Karpas-422 (cell line): ENCODE measurements around the gene DSCAML1. TPM values are rescaled to one million over a fixed set of nuclear protein-coding genes. Genes with fewer than 3 reads are reported as not detected.

Experiments used
- DNase-seq: peaks from one replicate; pipeline ENCODE4 v3.0.0-alpha.2; 2015
- H2AFZ ChIP-seq: fragments of 200-600 bp; sonication (generic); 2 replicates; pipeline ENCODE4 v1.6.1; 2014; ENCODE audit warnings: antibody characterized with exemption, low read length, mixed read lengths
- H3K27ac ChIP-seq: fragments of 200-600 bp; sonication (generic); 2 replicates; pipeline ENCODE4 v1.5.1; 2014; ENCODE audit warnings: mild to moderate bottlenecking, low read length, moderate library complexity
- H3K27me3 ChIP-seq: fragments of 200-600 bp; sonication (generic); 2 replicates; pipeline ENCODE4 v1.6.1; 2014; ENCODE audit warnings: low read length, mixed read lengths
- H3K36me3 ChIP-seq: fragments of 200-600 bp; sonication (generic); 2 replicates; pipeline ENCODE4 v1.6.1; 2014; ENCODE audit warnings: low read length, mixed read lengths; ENCODE audit not compliant: insufficient read depth
- H3K4me1 ChIP-seq: fragments of 200-600 bp; sonication (generic); 2 replicates; pipeline ENCODE4 v1.6.1; 2014; ENCODE audit warnings: mild to moderate bottlenecking, low read length, mixed read lengths
- H3K4me2 ChIP-seq: fragments of 200-600 bp; sonication (generic); 2 replicates; pipeline ENCODE4 v1.6.1; 2014; ENCODE audit warnings: low read length, low read depth, mild to moderate bottlenecking; ENCODE audit not compliant: poor library complexity, severe bottlenecking
- H3K4me3 ChIP-seq: fragments of 200-600 bp; sonication (generic); 2 replicates; pipeline ENCODE4 v1.5.1; 2014; ENCODE audit warnings: mild to moderate bottlenecking, antibody characterized with exemption, low read length, mixed read lengths
- H3K79me2 ChIP-seq: fragments of 200-600 bp; sonication (generic); 2 replicates; pipeline ENCODE4 v1.6.1; 2014; ENCODE audit warnings: mild to moderate bottlenecking, low read length, mixed read lengths
- H3K9ac ChIP-seq: fragments of 200-600 bp; sonication (generic); 2 replicates; pipeline ENCODE4 v1.6.0; 2014; ENCODE audit warnings: low read length
- H3K9me2 ChIP-seq: fragments of 200-600 bp; sonication (generic), shearing (Covaris generic); replicated peaks from 2 replicates; pipeline ENCODE4 v1.6.0; 2014; ENCODE audit warnings: mild to moderate bottlenecking, low read length, moderate library complexity; ENCODE audit not compliant: insufficient read depth
- H3K9me3 ChIP-seq: fragments of 300-700, 200-600 bp; sonication (generic); 2 replicates; pipeline ENCODE4 v1.6.1; 2014; ENCODE audit warnings: low read length, mixed read lengths
- H4K20me1 ChIP-seq: fragments of 200-600 bp; sonication (generic); 2 replicates; pipeline ENCODE4 v1.6.1; 2014; ENCODE audit warnings: mild to moderate bottlenecking, antibody characterized with exemption, low read length, low read depth; ENCODE audit not compliant: insufficient read depth
- total RNA-seq: library from RNA; depleted of rRNA; stranded (reverse); fragments of >200 nt; shearing (Covaris generic); gene quantifications from 2 replicates; pipeline ENCODE4 v1.2.3, GENCODE V29; 2014; ENCODE audit warnings: low replicate concordance

The DSCAML1 gene
- total RNA-seq, 1 experiment from 2014 or later = not detected

DNA sequence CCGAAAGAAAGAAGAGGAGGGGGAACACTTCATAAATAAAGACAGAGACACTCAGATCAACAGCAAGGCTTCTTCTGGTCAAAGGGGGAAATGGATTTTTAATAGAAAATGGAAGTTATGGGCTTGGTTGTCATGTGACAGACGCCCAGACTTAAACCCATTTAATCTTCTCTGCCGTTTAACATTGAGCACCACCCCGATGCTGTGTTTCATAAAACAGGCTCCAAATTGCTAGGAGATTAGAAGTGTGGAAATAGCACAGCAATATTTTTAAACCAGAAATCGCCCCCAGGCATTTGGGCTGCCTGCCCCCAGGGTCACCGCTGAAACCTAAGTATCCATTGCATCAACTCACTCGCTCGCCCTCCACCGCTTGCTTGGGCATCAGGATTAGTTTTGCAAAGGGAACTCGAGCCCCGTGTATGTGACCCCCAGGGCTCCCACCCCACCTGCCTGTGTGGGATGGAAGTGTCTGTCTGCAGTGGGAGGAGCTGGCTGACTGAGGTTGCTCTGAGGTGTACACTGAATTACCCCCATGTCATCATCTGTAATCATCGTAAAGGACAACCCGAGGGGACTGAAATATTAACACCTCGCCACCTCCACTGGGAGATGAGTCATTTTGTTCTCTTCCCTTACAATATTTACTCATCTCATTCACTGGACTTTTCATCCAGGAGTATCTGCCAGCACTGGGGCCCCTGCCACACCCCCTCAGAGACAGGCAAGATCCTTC lies 10.7 kb downstream of the DSCAML1 start:
- Histone ChIP-seq H3K27me3 (no peaks in the 10 kb centered on the region), H3K4me2 (no peak overlapping the region), H3K4me1 (no peaks in the 10 kb centered on the region), H3K79me2 (no peaks in the 10 kb centered on the region), H4K20me1 (no peaks in the 10 kb centered on the region), H3K9ac (no peak overlapping the region), H3K36me3 (no peaks in the 10 kb centered on the region), H3K9me2 (no peaks in the 10 kb centered on the region), H3K27ac (no peak overlapping the region), H3K9me3 (no peaks in the 10 kb centered on the region), H3K4me3 (no peak overlapping the region), H2AFZ (no peak overlapping the region)
- DNase-seq = no peak

DNA sequence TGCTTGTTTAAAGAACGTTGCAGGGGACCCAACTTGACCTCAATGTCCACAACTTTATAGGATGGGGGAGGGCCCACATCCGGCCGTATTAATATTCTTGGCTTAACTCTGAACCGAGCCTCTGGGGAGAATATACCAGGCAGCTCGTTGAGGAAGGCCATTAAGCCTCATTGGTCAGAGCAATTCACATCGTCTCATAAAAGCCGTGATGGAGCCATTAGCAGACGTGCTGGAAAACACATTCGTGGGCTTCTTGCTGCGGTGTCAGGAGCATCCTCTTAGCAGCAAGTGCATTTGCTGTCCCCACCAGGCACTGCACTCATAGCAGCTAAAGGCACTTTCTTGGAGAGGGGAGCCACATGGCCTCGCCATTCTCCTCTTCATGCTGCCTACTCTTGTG lies 14.9 kb downstream of the DSCAML1 start:
- Histone ChIP-seq H3K4me3 (no peak overlapping the region), H3K9ac (no peak overlapping the region), H3K27me3 (no peaks in the 10 kb centered on the region), H3K9me3 (no peaks in the 10 kb centered on the region), H3K9me2 (no peaks in the 10 kb centered on the region), H2AFZ (no peak overlapping the region), H4K20me1 (no peaks in the 10 kb centered on the region), H3K36me3 (no peaks in the 10 kb centered on the region), H3K79me2 (no peaks in the 10 kb centered on the region), H3K4me1 (no peaks in the 10 kb centered on the region), H3K27ac (no peak overlapping the region), H3K4me2 (no peak overlapping the region)
- DNase-seq = no peak

DNA sequence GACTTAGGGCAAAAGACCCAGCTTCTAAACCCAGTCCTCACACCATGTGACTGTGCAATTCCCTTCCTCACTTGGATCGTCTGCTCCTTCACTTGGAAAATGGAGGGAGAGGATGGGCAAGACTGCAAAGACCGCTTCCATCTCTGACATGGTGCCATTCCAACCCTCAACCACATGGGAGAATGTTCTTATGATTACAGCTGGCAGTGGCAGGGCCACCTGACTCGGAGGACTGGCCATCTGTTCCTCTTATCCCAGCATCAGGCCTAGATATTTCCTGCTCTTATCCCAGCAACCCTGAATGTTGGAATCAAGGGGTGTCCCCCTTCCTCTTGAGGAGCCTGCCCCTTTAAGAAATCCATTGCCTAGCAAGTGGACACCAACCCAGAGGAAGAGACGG lies 15.4 kb downstream of the DSCAML1 start:
- Histone ChIP-seq H3K36me3 (no peaks in the 10 kb centered on the region), H3K27ac (no peak overlapping the region), H2AFZ (no peak overlapping the region), H3K4me3 (no peak overlapping the region), H3K79me2 (no peaks in the 10 kb centered on the region), H3K27me3 (no peaks in the 10 kb centered on the region), H4K20me1 (no peaks in the 10 kb centered on the region), H3K9ac (no peak overlapping the region), H3K4me1 (no peaks in the 10 kb centered on the region), H3K4me2 (no peak overlapping the region), H3K9me3 (no peaks in the 10 kb centered on the region), H3K9me2 (no peaks in the 10 kb centered on the region)
- DNase-seq = no peak

DNA sequence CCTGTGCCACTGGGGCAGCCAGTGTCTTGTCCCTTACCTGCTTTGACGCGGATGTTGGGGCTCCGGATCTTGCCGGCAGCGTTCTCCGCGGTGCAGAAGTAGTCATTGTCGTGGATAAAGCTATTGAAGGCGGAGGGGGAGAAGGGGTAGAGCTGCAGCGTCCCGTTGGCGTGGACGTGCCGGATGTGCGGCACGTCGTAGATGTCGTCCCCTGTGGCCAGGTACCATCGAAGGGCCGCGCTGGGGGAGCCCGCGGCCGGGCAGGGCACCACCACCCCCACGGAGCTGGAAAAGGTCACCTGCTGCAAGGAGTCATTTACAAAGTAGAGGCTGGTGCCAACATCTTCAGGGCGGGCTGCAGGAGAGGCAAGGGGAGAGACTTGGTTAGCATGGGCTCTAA lies 16.6 kb downstream of the DSCAML1 start:
- no peaks in the 10 kb centered on the region for H3K79me2 ChIP-seq
- no peak for DNase-seq

DNA sequence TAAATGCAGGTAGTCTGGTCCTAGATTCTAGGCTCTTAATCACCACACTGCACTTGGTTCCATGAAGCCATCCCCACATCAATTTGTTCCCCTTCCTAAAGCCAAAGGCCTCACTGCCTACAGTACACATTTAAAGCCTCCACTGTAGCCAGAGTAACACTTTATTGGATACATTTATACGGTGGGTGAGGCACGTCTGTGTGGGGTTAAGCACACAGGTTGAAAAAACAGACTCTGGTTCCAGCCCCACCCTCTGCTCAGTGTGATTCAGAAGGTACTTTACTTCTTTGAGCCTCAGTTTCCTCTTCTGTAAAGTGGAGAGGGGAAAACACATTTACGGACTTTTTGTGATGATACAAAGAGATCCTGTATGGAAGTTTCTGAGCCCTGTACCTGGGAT lies 22.5 kb downstream of the DSCAML1 start:
- no peaks in the 10 kb centered on the region for H4K20me1 ChIP-seq
- H3K27ac ChIP-seq = no peak overlapping the region
- H3K4me2 ChIP-seq = no peak overlapping the region
- DNase-seq = no peak
- no peak overlapping the region for H3K9ac ChIP-seq
- no peak overlapping the region for H3K4me3 ChIP-seq
- H3K36me3 ChIP-seq = no peaks in the 10 kb centered on the region
- H3K9me3 ChIP-seq = no peaks in the 10 kb centered on the region
- no peak overlapping the region for H2AFZ ChIP-seq
- H3K4me1 ChIP-seq = no peaks in the 10 kb centered on the region
- H3K79me2 ChIP-seq = no peaks in the 10 kb centered on the region
- no peaks in the 10 kb centered on the region for H3K9me2 ChIP-seq
- no peaks in the 10 kb centered on the region for H3K27me3 ChIP-seq

More for the DNA sequence above, 16.6 kb downstream of the DSCAML1 start:
- no peaks in the 10 kb centered on the region for H4K20me1 ChIP-seq
- no peak overlapping the region for H3K4me3 ChIP-seq
- no peaks in the 10 kb centered on the region for H3K36me3 ChIP-seq
- H3K9me2 ChIP-seq = no peaks in the 10 kb centered on the region
- no peak overlapping the region for H3K9ac ChIP-seq
- no peaks in the 10 kb centered on the region for H3K9me3 ChIP-seq
- no peak overlapping the region for H2AFZ ChIP-seq
- no peaks in the 10 kb centered on the region for H3K4me1 ChIP-seq
- H3K27me3 ChIP-seq = no peaks in the 10 kb centered on the region
- no peak overlapping the region for H3K4me2 ChIP-seq
- H3K27ac ChIP-seq = no peak overlapping the region

DNA sequence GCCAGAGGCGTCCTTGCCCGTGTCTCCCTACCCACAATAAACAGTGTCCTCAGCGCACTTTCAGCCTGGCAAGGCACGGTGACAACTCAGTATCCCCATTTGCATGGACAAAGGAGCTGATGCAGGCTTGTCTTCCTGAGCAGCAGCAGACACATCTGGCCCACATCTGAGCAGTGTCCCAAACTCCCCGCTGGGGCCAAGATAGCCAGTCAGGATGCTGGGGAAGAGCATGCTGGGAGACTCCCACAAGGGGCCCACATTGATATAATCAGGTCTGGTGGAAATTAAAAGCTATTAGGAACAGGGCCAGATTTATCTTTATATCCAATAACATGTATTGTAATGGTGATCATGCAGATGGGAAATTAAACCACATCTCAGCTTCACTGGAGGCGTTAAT lies 24.7 kb downstream of the DSCAML1 start:
- Histone ChIP-seq H3K27ac (no peak overlapping the region), H3K27me3 (no peaks in the 10 kb centered on the region), H3K9ac (no peak overlapping the region), H3K4me1 (no peaks in the 10 kb centered on the region), H3K9me3 (no peaks in the 10 kb centered on the region), H3K36me3 (no peaks in the 10 kb centered on the region), H2AFZ (no peak overlapping the region), H3K4me3 (no peak overlapping the region), H3K4me2 (no peak overlapping the region), H3K79me2 (no peaks in the 10 kb centered on the region), H4K20me1 (no peaks in the 10 kb centered on the region), H3K9me2 (no peaks in the 10 kb centered on the region)
- DNase-seq = no peak

DNA sequence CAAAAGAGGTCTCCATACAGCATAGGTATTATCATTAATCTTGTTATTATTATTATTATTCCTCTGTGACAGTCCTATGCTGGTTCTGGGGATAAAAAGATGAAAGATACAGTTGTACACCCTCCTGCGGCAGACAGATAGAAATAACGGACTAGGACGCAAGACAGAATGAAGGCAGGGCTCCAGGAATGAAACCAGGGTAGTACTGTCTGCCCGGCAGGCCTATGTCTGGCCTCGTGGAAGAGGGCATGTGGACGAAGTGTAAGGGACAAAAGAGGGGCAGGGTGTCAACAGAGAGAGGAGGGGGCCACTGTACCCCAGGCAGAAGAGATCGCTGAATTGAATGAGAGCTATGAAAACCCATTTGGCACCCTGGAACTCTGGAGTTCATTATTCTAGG lies 25.2 kb downstream of the DSCAML1 start:
- no peaks in the 10 kb centered on the region for H3K79me2 ChIP-seq
- H3K9me3 ChIP-seq = no peaks in the 10 kb centered on the region
- no peak overlapping the region for H3K4me2 ChIP-seq
- H3K9me2 ChIP-seq = no peaks in the 10 kb centered on the region
- H3K27me3 ChIP-seq = no peaks in the 10 kb centered on the region
- no peaks in the 10 kb centered on the region for H3K36me3 ChIP-seq
- no peaks in the 10 kb centered on the region for H4K20me1 ChIP-seq
- H3K4me1 ChIP-seq = no peaks in the 10 kb centered on the region
- H3K27ac ChIP-seq = no peak overlapping the region
- DNase-seq = no peak
- H3K9ac ChIP-seq = no peak overlapping the region
- no peak overlapping the region for H2AFZ ChIP-seq
- H3K4me3 ChIP-seq = no peak overlapping the region

DNA sequence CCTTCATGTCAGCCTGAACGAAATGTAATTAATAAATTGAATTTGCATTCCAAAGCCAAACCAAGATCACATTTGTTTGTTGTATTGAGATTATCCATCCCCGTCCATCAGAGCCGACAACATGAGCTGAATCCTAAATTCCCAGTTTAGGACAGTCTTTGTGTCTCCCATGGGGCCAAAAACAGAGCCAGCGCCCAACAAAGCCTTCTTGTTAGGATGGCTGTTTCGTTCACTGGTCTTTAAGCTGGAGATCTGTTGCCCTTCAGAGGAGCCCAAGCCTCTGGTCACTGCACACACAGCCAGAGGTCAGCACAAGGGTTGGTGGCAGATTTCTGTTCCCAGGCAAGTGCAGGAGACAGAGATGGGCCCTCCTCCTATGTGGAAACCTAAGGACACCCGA lies 25.8 kb downstream of the DSCAML1 start:
- Histone ChIP-seq H3K27me3 (no peaks in the 10 kb centered on the region), H3K4me1 (no peaks in the 10 kb centered on the region), H3K9me2 (no peaks in the 10 kb centered on the region), H3K36me3 (no peaks in the 10 kb centered on the region), H3K4me3 (no peak overlapping the region), H3K4me2 (no peak overlapping the region), H4K20me1 (no peaks in the 10 kb centered on the region), H3K79me2 (no peaks in the 10 kb centered on the region), H3K9me3 (no peaks in the 10 kb centered on the region), H3K9ac (no peak overlapping the region), H3K27ac (no peak overlapping the region), H2AFZ (no peak overlapping the region)
- DNase-seq = no peak
